Right lobe of liver (tissue), 6 donors: ENCODE measurements around the gene RPTOR. TPM values are rescaled to one million over a fixed set of nuclear protein-coding genes. Genes with fewer than 3 reads are reported as not detected.
A peak's percentile ranks its signal among the peaks of the same experiment; 100 is the strongest.

ENCODE experiments used
- ATAC-seq, 4 donors: fragments of 200-7000 bp; cut with Tn5 transposase; one replicate each; pipeline ENCODE4 v1.9.1; 2020; ENCODE audit warnings: mild to moderate bottlenecking in 4 of 4, moderate library complexity in 4 of 4
- DNase-seq, 3 donors: peaks; one replicate each; pipeline ENCODE4 v3.0.0-alpha.2; 2020
- H3K27ac ChIP-seq, 3 donors: fragments of 200-600 bp; one replicate each; pipeline ENCODE4 v1.8.0; 2022
- H3K27me3 ChIP-seq, 2 donors: fragments of 200-600 bp; one replicate each; pipeline ENCODE4 v1.8.0; 2022
- H3K36me3 ChIP-seq, 4 donors: fragments of 200-600 bp; sonication (generic) in 1 of 4; one replicate each; pipeline versions ENCODE4 v1.5.1 to v1.8.0; 2017 to 2022; ENCODE audit warnings: control low read depth in 1 of 4
- H3K4me1 ChIP-seq, 4 donors: fragments of 200-600 bp; sonication (generic) in 1 of 4; one replicate each; pipeline versions ENCODE4 v1.5.1 to v1.8.0; 2017 to 2022; ENCODE audit warnings: control low read depth in 1 of 4
- H3K4me3 ChIP-seq, 3 donors: fragments of 200-600 bp; one replicate each; pipeline ENCODE4 v1.8.0; 2022
- H3K9me3 ChIP-seq, 4 donors: fragments of 200-600 bp; sonication (generic) in 1 of 4; one replicate each; pipeline versions ENCODE4 v1.5.1 to v1.8.0; 2017 to 2022; ENCODE audit warnings: control low read depth in 1 of 4
- CTCF ChIP-seq, 4 donors: fragments of 200-600 bp in 3 of 4; fragments of 450-650 bp in 1 of 4; IDR thresholded peaks; one replicate each; pipeline versions ENCODE4 v1.5.1 to v1.8.0; 2016 to 2022; ENCODE audit warnings: antibody characterized with exemption in 4 of 4, mild to moderate bottlenecking in 2 of 4
- POLR2A ChIP-seq: fragments of 450-650 bp; IDR thresholded peaks from one replicate; pipeline ENCODE4 v1.6.1; 2017; ENCODE audit warnings: antibody characterized with exemption, mild to moderate bottlenecking
- WGBS: methylation state at CpG from one replicate; pipeline ENCODE4 v1.1.6; 2018; ENCODE audit warnings: low coverage, low lambda C conversion rate; ENCODE audit not compliant: insufficient coverage; ENCODE audit errors: missing lambda C conversion rate; 5-methylcytosine and 5-hydroxymethylcytosine counted together
- intact Hi-C, 2 donors: fragments of 100-400 bp; cut with DNase I; formaldehyde crosslinking; loops; one replicate each; pipeline versions ENCODE4 v1.11.2 to v1.14.1; 2022
- total RNA-seq, 6 experiments: library from RNA; depleted of rRNA in 2 of 6; stranded (reverse); fragments of >200 nt in 2 of 6; fragmentation: NEBNext Ultra II Directional in 3 of 6; extraction: Animal tissue kit (Norgen Biotek cat#: 25700) in 3 of 6; gene quantifications; one replicate each; pipeline versions ENCODE4 v1.1.0 to v1.2.4, GENCODE V29; 2016 to 2023
- donor health status: DM: no; HTN: yes; CAD: no.
- donor health status: DM: no; HTN: no; CAD: no.
- donor health status: DM: no; HTN: no; CAD: no.
- donor health status: DM: no; HTN: yes; CAD: no.
- donor health status: DM: no; HTN: yes; CAD: no.

RPTOR gene
- total RNA-seq, 6 experiments from 2014 or later: 13.1 to 24.0 (median 15.5) TPM

GRCh38 chr17:80821546-80821945, 276.9 kb downstream of the RPTOR start:
- peak in 1 of 3 donors; percentile 36 for DNase-seq
- 93% methylated on average over 17 of the region's 18 CpGs for WGBS

GRCh38 chr17:80822021-80822699, 277.5 kb downstream of the RPTOR start:
- intact Hi-C loops: no loop called here
- TF ChIP-seq POLR2A (no peak), CTCF (IDR thresholded peaks at IDR 0.05) (no peak)
- H3K4me1 ChIP-seq: no peaks in the 10 kb centered on the region
- no peaks in the 10 kb centered on the region for H3K27me3 ChIP-seq
- DNase-seq (peak in 1 of 3 donors; percentile 44), ATAC-seq (no peak)
- 88% methylated on average over 25 of the region's 36 CpGs for WGBS
- peaks cover 0 to 5% (median 1%) of the 10 kb centered on the region in 4 donors for H3K36me3 ChIP-seq
- H3K4me3 ChIP-seq: no peak overlapping the region
- no peaks in the 10 kb centered on the region for H3K9me3 ChIP-seq
- no peak overlapping the region for H3K27ac ChIP-seq

More at GRCh38 chr17:80821546-80821945, 276.9 kb downstream of the RPTOR start:
- H3K36me3 ChIP-seq: peaks cover 0 to 5% (median 1%) of the 10 kb centered on the region in 4 donors
- intact Hi-C loops: no loop called here
- H3K27me3 ChIP-seq: no peaks in the 10 kb centered on the region
- H3K4me3 ChIP-seq: no peak overlapping the region
- TF ChIP-seq CTCF (IDR thresholded peaks at IDR 0.05): no peak
- no peak for TF ChIP-seq POLR2A
- H3K9me3 ChIP-seq: no peaks in the 10 kb centered on the region
- no peak for ATAC-seq
- no peak overlapping the region for H3K27ac ChIP-seq
- no peaks in the 10 kb centered on the region for H3K4me1 ChIP-seq

GRCh38 chr17:80822700-80823410, 278.2 kb downstream of the RPTOR start:
- TF ChIP-seq CTCF (IDR thresholded peaks at IDR 0.05) (no peak), POLR2A (no peak)
- peaks cover 0 to 5% (median 1%) of the 10 kb centered on the region in 4 donors for H3K36me3 ChIP-seq
- intact Hi-C loops: no loop called here
- no peak overlapping the region for H3K4me3 ChIP-seq
- no peaks in the 10 kb centered on the region for H3K9me3 ChIP-seq
- H3K27me3 ChIP-seq: no peaks in the 10 kb centered on the region
- DNase-seq: peak in 1 of 3 donors; percentile 39
- WGBS: 88% methylated on average over 18 of the region's 20 CpGs
- H3K27ac ChIP-seq: no peak overlapping the region
- no peak for ATAC-seq
- no peaks in the 10 kb centered on the region for H3K4me1 ChIP-seq

- no peak for TF ChIP-seq POLR2A
- no peak for TF ChIP-seq CTCF (IDR thresholded peaks at IDR 0.05)
- Histone ChIP-seq H3K9me3 (no peaks in the 10 kb centered on the region), H3K27ac (no peak overlapping the region), H3K4me3 (no peak overlapping the region), H3K27me3 (no peaks in the 10 kb centered on the region), H3K4me1 (no peaks in the 10 kb centered on the region), H3K36me3 (peaks cover 0 to 5% (median 1%) of the 10 kb centered on the region in 4 donors)
- intact Hi-C loops: no loop called here
- ATAC-seq (peak in 1 of 4 donors; percentile 8), DNase-seq (peak in 2 of 3 donors; percentile 37 to 44)
- WGBS: 69% methylated on average over 4 of the region's 36 CpGs
Observed at GRCh38 chr17:80824549-80825470, 280.2 kb downstream of the RPTOR start.
